Measurements from ENCODE around the gene NTRK1.

DNA sequence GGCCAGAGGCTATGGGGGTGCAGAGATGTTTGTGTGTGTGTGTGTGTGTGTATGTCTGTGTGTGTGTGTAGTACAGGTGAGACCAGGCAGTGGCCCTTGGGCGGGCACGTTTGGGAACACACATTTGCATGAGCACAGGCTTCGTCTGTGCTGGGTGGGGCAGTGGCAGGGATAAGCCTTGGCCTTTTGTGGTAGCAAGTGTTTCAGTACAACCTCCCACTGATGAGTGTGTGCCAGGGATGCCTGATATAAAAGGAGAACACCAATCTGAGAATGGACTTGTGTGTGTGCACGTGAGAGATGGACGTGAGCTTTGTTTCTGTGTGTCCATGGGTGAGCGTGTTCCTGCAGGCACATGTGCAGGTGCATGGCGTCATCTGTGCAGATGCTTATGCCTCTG, 3.0 kb downstream of the NTRK1 start:
- TF ChIP-seq, protein P1, sequence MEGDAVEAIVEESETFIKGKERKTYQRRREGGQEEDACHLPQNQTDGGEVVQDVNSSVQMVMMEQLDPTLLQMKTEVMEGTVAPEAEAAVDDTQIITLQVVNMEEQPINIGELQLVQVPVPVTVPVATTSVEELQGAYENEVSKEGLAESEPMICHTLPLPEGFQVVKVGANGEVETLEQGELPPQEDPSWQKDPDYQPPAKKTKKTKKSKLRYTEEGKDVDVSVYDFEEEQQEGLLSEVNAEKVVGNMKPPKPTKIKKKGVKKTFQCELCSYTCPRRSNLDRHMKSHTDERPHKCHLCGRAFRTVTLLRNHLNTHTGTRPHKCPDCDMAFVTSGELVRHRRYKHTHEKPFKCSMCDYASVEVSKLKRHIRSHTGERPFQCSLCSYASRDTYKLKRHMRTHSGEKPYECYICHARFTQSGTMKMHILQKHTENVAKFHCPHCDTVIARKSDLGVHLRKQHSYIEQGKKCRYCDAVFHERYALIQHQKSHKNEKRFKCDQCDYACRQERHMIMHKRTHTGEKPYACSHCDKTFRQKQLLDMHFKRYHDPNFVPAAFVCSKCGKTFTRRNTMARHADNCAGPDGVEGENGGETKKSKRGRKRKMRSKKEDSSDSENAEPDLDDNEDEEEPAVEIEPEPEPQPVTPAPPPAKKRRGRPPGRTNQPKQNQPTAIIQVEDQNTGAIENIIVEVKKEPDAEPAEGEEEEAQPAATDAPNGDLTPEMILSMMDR (IDR thresholded peaks at IDR 0.05): no peak
- TF ChIP-seq ZFX (IDR thresholded peaks at IDR 0.05; ENCODE audit: borderline replicate concordance): no peak
